ENCODE measurements around the gene RCAN2.

The RCAN2 gene

DNA sequence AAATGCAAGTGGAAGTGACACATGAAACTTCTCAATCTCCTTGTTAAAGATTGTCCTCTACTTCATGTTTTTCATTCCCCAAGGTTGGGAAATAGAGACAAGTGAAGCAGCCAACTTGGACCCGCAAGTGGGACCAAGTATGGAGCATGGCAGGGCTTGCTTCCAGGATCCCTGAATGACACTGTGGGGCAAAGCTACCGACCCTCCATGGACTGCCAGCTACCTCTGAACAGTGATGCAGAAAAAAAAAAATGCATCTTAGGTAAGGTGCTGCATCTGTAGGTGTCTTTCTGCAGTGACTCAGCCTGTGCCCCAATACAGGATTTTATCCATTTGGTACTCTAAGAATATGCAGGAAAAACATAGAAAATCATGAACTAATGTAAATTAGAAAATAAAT, 201.4 kb downstream of the RCAN2 start:
- no peak for DNase-seq

- DNase-seq: no peak
Observed at GRCh38 chr6:46288835-46289234, 202.4 kb downstream of the RCAN2 start.

DNA sequence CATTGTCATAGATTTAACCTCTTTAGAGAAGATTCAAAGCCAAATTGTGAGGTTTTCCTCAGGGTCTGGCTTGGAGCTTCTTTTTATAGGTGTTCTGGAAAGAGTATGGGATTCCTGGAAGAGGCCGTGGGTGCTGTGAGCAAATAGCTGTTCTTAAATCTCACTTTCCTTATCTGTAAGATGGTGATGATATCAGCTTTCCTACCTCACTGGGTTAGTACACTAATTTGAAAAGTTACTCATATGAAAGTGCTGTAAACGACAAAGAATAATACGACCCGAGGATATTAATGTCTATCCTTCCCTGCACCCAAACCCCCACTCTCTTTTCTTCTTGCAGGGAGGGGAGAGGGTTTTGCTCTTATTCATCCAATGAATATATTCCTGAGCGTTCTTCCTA, 203.6 kb downstream of the RCAN2 start:
- no peak for DNase-seq

GRCh38 chr6:46287043-46287442, 204.2 kb downstream of the RCAN2 start:
- DNase-seq: no peak

- no peak for DNase-seq
Observed at GRCh38 chr6:46284475-46284874, 206.8 kb downstream of the RCAN2 start.

DNA sequence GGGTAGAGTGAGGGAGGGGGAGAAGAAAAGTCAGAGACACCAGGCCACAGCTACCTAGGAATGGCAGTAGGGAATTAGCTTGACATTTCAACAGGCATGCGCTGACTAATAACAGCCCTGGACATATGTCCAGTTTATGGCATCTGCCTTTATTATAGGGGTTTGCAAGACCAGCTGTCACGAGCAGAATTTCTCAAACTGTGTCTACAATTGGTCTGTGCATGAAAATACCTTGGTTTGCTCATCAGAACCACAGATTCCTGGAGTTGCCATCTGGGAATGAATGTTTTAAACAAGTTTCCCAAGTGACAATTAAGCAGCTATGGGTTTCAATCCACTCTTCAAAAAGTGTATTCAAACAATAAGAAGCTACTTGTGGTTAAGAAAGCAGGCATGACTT, 210.1 kb downstream of the RCAN2 start:
- DNase-seq: peak; percentile 11

DNA sequence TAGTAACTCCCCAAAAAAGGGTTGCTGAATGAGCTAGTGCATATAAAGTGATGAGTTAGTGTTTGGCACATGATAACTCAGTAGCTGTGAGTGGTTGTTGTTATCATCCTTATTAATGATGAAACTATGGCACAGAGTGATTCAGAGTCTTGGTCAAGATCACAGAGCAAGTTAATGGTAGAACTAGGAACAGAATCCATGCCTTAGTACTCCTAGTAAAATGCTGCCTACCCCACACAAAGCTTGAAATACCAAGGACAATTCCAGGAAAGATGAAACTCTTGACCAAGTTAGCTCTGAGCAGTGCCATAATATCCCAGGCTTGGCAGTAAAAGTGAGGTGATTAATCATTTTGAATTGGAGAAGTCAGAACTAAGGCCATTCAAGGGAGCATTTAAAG, 211.4 kb downstream of the RCAN2 start:
- DNase-seq: peak; percentile 7

GRCh38 chr6:46276576-46277142, 214.6 kb downstream of the RCAN2 start:
- DNase-seq: no peak

- no peak for DNase-seq
Observed at GRCh38 chr6:46274502-46274901, 216.7 kb downstream of the RCAN2 start.

DNA sequence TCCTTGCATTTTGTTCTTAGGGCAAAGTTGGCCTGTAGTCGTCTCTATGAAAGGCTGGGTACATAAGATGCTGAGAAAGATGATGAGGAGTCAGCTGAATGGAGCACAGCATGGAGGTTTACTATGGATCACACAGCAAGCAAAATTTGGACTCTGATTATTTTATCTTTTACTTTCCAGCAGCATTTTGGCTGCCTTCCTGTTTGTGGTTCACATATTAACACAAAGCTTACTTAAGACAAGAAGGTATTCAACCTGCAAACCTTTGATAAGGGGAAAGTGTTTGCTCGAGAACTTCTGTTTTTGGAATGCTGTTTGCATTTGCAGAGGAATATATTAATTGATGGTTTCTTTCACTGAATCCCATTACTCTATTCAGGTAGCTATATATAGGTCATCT, 217.3 kb downstream of the RCAN2 start:
- no peak for DNase-seq

DNA sequence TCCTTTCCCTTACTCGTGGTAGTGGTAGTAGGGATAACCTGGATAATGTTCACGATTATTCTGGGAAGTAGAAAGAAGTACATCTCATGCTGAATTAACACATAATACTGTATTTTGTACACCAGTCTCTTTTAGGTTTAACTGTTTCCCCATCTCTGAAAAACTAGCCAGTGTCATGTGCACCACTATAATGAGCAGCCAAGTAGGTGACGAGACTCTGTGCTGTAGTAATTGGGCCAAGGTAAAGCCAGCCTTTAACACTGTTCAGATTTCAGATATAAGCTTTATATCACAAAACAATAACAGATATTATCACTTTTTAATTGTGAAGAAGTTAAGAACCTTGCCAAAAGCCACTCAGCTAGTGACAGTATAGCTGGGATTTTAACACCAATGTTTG, 219.5 kb downstream of the RCAN2 start:
- no peak for DNase-seq

- DNase-seq: no peak
Observed at GRCh38 chr6:46271107-46271506, 220.1 kb downstream of the RCAN2 start.

DNA sequence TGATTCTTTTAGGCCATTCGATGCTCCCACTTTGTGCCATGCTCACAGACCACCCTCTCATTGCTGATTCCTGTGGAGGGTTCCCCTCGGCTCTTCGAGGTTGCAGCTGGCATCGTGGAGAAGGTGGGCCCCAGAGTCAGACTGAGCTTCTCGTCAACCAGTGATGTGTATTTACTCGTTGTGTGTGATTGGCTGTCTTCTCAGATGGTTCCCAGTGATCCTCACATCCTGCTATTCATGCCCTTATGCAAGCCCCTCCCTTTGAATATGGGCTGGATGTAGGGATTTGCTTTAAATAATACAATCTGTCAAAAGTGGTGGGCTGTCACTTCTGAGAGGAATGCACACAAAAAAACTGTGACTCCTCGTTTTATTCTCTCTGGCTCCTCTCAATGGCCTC, 220.9 kb downstream of the RCAN2 start:
- no peak for DNase-seq

DNA sequence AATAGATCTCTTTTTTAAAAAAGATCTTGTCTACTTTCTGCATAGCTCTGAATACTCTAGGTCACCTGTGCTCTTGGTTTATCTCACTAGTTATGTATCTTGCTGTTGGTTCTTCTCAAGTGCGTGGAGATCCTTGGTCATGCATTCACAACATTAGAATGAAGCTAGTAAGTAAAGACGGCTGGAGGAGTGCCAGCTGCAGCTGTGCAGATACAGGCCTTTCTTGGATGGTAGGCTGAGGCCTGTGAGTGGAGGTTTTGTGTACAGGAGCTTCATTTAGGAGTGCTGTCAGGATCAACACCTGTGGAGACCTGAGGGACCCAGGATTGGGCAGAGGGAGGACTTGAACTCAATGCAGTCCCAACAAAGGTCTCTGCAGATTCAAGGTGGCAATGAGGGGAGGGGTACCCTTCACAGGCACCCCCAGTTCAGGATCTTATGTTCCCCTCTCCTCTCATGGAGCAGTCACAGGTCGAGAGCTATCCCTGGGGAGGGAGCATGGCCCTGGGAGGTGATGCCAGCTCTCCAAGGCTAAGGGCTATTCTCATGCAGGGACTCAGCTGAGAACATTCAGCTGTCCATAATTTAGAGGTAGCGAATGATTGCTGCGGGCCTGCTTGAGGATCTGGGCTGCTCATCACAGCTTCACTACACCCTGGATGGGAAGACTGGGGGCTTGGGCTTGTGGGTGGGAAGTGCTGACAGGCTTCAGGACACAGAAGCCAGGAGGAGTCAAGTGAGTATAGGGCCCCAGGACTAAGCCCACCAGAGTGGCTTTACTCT, 221.6 kb downstream of the RCAN2 start:
- DNase-seq: no peak

GRCh38 chr6:46267515-46267914, 223.7 kb downstream of the RCAN2 start:
- DNase-seq: no peak

GRCh38 chr6:46265373-46265772, 225.9 kb downstream of the RCAN2 start:
- DNase-seq: no peak

DNA sequence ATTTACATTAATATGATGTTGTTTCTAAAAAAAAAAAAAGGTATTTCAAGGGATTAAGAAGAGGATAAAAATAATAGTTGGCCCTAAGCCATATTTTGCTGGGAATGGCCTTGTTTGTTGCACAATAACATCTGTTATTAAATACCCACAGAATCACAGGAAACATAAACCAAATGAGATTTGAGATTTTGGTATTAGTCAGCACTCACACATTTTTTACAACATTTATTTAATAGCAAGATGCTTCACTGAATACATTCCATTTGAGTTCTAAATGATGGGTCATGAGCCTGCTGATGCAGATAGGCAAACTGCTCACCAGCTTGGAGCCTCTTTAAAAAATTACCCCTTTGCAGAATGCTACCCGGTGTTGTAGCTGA, 227.6 kb downstream of the RCAN2 start:
- peak; percentile 70 for DNase-seq

- DNase-seq: no peak
Observed at GRCh38 chr6:46262928-46263706, 228.1 kb downstream of the RCAN2 start.

DNA sequence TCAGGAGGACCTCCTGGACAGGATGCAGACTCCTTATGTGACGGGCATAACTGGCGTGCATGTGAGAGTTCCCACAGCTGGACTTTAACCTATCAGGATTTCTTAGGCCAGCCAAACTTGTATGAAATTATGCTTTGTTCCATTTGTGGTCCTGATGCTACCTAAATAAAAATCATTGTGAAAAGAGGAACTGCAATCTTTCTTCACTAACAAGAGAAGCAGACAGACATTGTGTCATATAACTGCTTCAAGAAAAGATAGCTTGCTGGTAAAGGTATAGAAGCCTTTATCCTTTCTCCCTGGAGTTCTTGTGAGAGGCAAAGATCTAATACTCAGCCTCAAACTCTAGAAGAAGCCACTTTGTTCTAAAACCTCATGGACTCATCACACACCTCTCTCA, 233.0 kb downstream of the RCAN2 start:
- no peak for DNase-seq

- no peak for DNase-seq
Observed at GRCh38 chr6:46255528-46255927, 235.7 kb downstream of the RCAN2 start.

DNA sequence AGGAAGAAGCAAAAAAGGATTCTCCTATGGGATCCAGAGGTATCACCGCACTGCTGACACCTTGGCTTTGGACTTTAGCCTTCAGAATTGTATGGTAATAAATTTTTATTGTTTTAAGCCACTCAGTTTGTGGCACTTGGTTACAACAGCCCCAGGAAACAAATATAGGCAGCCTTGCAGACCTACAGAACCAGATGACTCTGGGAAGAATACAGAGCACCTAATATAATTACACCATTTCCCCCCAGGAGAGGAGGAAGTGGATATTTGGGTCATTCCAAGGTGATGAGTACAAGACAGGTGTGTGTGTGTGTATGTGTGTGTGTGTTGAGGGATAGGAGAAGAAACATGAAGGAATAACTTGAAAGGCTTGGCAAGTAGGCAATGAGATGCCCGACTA, 236.3 kb downstream of the RCAN2 start:
- no peak for DNase-seq

GRCh38 chr6:46254331-46254730, 236.9 kb downstream of the RCAN2 start:
- DNase-seq: no peak

GRCh38 chr6:46251583-46252339, 239.5 kb downstream of the RCAN2 start:
- DNase-seq: no peak
